Prostate gland (tissue), 2 donors: Measurements from ENCODE around the gene MLF1.

ENCODE experiments used
- POLR2A ChIP-seq: fragments of 450-650 bp; IDR thresholded peaks from one replicate; pipeline ENCODE4 v1.6.1; 2016; ENCODE audit warnings: antibody characterized with exemption, mild to moderate bottlenecking
- POLR2AphosphoS5 ChIP-seq: sonication (generic); formaldehyde crosslinking; IDR thresholded peaks from one replicate; pipeline ENCODE4 v1.6.1; 2017; ENCODE audit warnings: antibody characterized with exemption
- TF ChIP-seq, protein P1 (sequence below), 4 experiments: fragments of 200-600 bp in 2 of 4; fragments of 450-650 bp in 2 of 4; sonication (generic) in 2 of 4; IDR thresholded peaks; 1 replicate in 3 of 4; 2 replicates in 1 of 4; pipeline ENCODE4 v1.5.1; 2016 to 2019; ENCODE audit warnings: antibody characterized with exemption in 4 of 4, mild to moderate bottlenecking in 2 of 4, moderate library complexity in 2 of 4

GRCh38 chr3:158528076-158528674 lies 42.8 kb upstream of the MLF1 start:
- TF ChIP-seq POLR2A: no peak
- TF ChIP-seq, protein P1, sequence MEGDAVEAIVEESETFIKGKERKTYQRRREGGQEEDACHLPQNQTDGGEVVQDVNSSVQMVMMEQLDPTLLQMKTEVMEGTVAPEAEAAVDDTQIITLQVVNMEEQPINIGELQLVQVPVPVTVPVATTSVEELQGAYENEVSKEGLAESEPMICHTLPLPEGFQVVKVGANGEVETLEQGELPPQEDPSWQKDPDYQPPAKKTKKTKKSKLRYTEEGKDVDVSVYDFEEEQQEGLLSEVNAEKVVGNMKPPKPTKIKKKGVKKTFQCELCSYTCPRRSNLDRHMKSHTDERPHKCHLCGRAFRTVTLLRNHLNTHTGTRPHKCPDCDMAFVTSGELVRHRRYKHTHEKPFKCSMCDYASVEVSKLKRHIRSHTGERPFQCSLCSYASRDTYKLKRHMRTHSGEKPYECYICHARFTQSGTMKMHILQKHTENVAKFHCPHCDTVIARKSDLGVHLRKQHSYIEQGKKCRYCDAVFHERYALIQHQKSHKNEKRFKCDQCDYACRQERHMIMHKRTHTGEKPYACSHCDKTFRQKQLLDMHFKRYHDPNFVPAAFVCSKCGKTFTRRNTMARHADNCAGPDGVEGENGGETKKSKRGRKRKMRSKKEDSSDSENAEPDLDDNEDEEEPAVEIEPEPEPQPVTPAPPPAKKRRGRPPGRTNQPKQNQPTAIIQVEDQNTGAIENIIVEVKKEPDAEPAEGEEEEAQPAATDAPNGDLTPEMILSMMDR (IDR thresholded peaks at IDR 0.05): no peak
- TF ChIP-seq POLR2AphosphoS5: no peak
